ENCODE data around the gene FOXO6.

FOXO6 gene

DNA sequence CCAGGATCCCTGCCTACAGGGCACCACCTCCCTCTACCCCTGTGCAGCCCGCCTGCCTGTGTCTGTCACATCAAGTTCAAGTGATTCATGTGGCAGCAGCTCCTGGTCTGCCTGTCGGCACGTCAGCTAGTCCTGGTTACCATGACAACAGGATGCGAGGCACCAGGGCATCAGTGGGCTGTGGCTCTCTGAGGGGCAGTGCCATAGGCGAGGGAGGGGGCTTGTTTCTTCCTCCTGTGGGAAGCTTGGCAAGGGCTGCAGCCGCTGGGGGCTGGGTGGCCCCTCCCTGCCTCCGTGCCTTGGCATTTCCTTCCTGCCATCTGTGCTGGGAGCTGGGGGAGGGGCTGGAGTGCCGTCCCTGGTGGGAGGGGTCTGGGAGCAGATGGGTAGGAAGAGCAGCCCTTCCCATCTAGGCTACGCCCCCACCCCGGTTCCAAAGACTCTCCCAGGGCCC lies 43.1 kb downstream of the FOXO6 start:
- DNase-seq (ENCODE audit: low read depth in 2 of 2) = no peak

DNA sequence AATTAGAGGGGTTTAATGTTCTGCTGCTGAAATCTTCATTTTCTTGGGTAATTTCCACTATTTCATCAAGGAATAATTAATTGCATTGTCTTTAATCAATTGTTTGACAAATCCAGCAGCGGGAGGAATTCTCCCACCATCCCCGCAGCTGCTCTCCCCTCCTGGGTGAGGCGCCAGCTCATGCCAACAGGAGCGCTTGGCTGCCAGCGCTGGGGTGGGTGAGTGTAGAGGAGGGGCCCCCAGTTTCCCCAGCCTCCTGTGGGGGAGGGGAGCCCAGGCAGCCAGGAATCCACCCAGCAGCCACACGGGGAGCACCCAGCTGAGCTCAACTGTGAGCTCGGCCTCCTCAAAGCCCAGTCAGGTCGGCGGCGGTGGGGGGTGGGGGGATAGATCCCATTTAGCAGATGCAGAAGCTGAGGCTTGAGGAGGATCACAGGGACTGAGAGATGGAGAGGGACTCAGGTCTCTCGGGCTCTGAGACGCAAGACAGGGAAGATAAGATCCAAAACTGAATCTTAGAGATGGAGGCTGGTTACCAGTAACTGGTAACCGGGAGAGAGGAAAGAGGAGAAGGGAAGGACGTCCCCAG lies 46.5 kb downstream of the FOXO6 start:
- no peak for DNase-seq (ENCODE audit: low read depth in 2 of 2)

DNA sequence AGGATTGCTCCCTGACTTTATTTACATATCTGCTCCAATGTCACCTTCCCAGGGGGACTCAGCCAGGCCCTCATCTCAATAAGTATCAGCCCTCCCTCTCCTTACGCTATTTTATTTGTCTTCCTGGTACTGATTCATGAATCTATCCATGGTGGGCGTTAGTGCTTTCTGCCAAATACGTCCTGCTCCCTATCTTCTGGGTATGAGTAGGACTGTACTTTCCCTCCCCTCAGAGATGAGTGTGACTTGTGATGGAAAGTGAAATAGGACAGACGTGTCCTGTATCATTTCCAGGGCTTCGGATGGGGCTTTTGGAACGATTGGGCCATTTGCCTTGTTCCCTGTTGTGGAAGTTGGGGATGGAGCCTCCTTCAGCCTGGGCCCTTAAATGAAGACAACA lies 47.5 kb downstream of the FOXO6 start:
- DNase-seq (ENCODE audit: low read depth in 2 of 2) = no peak

GRCh38 chr1:41409825-41410224 lies 48.6 kb downstream of the FOXO6 start:
- no peak for DNase-seq (ENCODE audit: low read depth in 2 of 2)

DNA sequence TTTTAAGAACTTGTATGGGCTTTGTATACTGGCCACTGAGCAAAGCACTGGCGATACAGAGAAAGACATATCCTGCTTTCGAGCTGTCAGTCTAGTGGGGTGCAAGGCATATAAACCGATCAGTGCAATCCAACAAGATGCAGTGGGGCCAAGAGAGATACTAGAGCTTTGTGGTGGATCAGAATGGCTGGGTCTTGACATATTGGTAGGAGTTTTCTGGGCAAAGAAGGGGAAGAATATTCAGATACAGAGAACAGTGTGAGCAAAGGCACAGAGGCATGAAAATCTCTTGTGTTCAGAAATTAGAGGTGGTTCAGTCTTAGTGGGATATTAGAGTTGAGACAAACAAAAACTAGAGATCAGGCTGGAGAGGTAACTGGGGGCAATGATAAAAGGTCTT lies 49.2 kb downstream of the FOXO6 start:
- no peak for DNase-seq (ENCODE audit: low read depth in 2 of 2)

GRCh38 chr1:41411229-41411628 lies 50.0 kb downstream of the FOXO6 start:
- no peak for DNase-seq (ENCODE audit: low read depth in 2 of 2)

DNA sequence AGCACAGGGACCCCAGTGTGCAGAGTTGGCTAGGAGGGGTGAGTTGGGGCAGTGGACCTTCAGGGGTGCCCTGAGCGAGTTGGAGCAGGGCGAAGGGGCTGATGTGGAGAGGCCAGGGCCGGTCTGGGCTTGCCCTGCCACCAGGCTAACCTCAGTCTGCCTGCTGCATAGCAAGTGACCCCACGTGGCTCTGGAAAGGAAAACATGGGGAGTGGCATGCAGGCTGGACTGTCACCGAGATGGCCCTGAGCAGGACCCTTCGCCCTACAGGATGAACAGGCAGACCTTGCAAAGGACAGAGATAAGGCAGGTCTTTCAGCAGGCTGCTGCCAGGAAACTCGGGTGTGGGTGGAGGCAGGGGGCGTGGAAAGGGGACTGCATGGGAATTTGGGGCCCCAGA lies 51.5 kb downstream of the FOXO6 start:
- DNase-seq (ENCODE audit: low read depth in 2 of 2) = no peak

DNA sequence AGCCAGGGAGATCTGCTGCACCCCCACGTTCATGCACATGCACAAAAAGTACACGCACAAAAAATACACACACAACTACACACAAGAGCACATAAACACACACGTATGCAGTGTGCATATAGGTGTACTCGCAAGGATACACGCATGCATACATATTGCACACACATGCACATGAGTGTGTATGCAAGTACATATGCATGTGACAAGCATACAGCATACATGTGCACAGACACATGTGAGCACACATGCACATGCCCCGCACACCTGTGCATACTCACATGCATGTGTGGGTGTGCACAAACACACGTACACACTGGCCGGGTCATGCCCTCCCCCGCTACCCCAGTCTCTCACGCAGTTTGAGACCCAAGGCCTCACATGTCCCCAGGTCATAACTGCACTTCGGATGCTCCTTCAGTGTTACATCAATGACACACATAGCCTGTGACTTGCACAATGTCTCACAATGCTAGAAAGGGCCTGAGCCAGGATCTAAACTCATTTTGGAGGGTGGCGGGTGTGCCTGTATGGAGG lies 52.6 kb downstream of the FOXO6 start:
- DNase-seq (ENCODE audit: low read depth in 2 of 2) = no peak

- DNase-seq (ENCODE audit: low read depth in 2 of 2) = no peak
These were observed 53.1 kb downstream of the FOXO6 start for GRCh38 chr1:41414296-41414695.

DNA sequence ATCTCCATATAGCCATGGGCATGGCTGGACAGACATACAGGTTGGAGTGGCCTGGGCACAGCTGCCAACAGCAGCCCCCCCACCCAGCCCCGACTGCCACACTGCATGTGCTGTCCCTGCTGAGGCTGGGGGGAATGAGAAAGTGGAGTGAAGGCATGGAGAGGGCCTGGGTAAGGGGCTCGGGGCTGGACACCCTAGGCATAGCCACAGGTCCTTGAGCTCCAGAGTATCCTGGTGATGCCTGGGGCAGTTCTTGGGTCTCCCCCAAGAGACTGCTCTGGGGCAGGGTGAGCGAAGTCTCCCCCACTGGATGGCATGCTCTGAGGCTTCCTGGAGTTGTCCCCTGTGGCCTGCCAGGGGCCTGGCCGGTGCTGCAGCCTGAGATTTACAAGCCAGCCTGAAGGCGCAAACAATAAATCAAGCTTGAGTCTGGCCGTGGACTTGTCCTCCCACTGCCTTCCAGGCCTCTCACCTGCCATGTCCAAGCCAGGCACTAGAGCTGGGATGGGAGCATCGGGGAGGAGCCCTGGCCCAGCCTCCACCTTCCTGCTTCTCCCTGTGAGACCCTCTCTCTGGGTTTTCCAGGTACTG lies 53.6 kb downstream of the FOXO6 start:
- no peak for DNase-seq (ENCODE audit: low read depth in 2 of 2)

DNA sequence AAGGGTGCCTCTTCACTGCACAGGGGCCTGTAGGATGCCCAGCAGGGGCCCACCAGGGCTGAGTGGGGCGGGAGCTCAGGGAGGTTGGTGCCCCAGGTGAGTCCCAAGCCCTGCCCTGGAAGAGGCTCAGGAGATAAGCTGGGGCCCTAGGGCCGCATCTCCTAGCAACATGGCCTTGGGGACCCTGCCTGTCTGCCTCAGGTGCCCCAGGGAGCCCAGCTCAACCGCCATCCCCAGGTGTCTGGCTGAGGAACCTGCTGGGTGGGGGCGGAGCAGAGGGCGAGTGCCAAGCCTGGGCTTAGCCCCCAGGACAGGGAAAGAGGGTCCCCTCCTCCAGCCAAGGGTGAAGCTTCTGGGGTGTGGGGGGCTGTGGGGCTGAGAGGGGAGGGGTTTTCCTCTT lies 54.8 kb downstream of the FOXO6 start:
- no peak for DNase-seq (ENCODE audit: low read depth in 2 of 2)

- peak; percentile 21 to 35 for DNase-seq (ENCODE audit: low read depth in 2 of 2)
These were observed 55.5 kb downstream of the FOXO6 start for GRCh38 chr1:41416552-41417334.

GRCh38 chr1:41417335-41417682 lies 56.1 kb downstream of the FOXO6 start:
- DNase-seq (ENCODE audit: low read depth in 2 of 2) = no peak

DNA sequence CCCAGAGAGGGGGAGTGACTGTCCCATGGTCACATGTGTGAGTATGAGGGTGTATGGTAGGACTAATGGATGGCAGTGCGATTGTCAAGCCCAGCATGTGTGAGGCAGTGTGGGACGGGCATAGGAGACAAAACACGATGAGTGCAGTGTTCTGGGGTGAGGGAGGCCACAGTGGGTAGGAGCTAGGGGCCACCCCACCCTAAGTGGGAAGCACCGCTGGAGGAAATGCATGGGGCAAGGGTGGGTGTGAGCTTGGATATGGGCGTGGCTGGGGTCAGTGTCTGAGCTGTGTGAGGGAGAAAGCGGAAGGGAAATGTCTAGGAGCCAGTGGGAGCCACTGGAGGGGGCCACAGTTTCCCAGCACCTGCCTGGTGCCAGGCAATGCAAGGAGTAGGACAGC lies 56.5 kb downstream of the FOXO6 start:
- no peak for DNase-seq (ENCODE audit: low read depth in 2 of 2)

- DNase-seq (ENCODE audit: low read depth in 2 of 2) = no peak
These were observed 57.8 kb downstream of the FOXO6 start for GRCh38 chr1:41418857-41419583.

GRCh38 chr1:41419584-41420295 lies 58.5 kb downstream of the FOXO6 start:
- no peak for DNase-seq (ENCODE audit: low read depth in 2 of 2)

- no peak for DNase-seq (ENCODE audit: low read depth in 2 of 2)
These were observed 59.1 kb downstream of the FOXO6 start for GRCh38 chr1:41420351-41420750.

DNA sequence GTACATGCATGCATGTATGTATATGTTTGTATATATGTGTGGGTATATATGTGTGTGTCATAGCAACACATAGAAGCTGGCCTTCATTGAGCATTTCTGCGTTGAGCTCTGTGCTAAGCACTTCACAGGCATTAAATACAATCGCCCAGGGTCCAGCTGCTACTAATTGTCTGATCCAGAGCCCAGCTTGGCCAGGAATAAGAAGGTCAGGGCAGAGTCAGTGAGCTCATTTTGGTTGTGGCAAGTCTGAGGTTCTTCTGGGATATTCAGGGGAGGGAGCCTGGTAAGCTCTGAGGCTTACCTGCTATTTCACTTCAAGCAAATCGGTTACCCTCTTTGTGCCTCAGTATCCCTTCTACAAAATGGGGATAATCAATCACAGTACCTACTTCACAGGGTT lies 59.6 kb downstream of the FOXO6 start:
- DNase-seq (ENCODE audit: low read depth in 2 of 2) = no peak

GRCh38 chr1:41422306-41422705 lies 61.1 kb downstream of the FOXO6 start:
- DNase-seq (ENCODE audit: low read depth in 2 of 2) = no peak

- no peak for DNase-seq (ENCODE audit: low read depth in 2 of 2)
These were observed 62.4 kb downstream of the FOXO6 start for GRCh38 chr1:41423511-41424191.

- DNase-seq (ENCODE audit: low read depth in 2 of 2) = no peak
These were observed 63.4 kb downstream of the FOXO6 start for GRCh38 chr1:41424581-41425118.

Measured in stimulated activated CD8-positive, alpha-beta memory T cell treated with anti-CD3 and anti-CD28 coated beads, Interleukin-15, amount 100 ng/mL, for 4 hours (primary cell).